Psoas muscle (tissue), 8 donors: ENCODE measurements around the gene OSTC. TPM values are rescaled to one million over a fixed set of nuclear protein-coding genes. Genes with fewer than 3 reads are reported as not detected.

Source experiments
- ATAC-seq, 4 donors: fragments of 200-7000 bp; cut with Tn5 transposase; one replicate each; pipeline ENCODE4 v1.9.1; 2020; ENCODE audit warnings: moderate library complexity in 3 of 4, mild to moderate bottlenecking in 2 of 4
- DNase-seq, 2 donors: peaks; one replicate each; pipeline ENCODE4 v3.0.0-alpha.2; 2020
- H3K27ac ChIP-seq: fragments of 200-600 bp; one replicate; pipeline ENCODE4 v1.8.0; 2022
- H3K27me3 ChIP-seq, 3 donors: fragments of 200-600 bp in 1 of 3; one replicate each; pipeline versions ENCODE4 v1.6.1 to v1.8.0; 2013 to 2022; ENCODE audit warnings: low read length in 2 of 3, mild to moderate bottlenecking in 2 of 3, moderate library complexity in 1 of 3; ENCODE audit not compliant: insufficient read depth in 3 of 3
- H3K36me3 ChIP-seq, 2 donors: fragments of 200-600 bp in 1 of 2; one replicate each; pipeline versions ENCODE4 v1.6.1 to v1.8.0; 2013 to 2022; ENCODE audit warnings: low read depth in 1 of 2, mild to moderate bottlenecking in 1 of 2, moderate library complexity in 1 of 2; ENCODE audit not compliant: insufficient read depth in 1 of 2
- H3K4me1 ChIP-seq: fragments of 200-600 bp; one replicate; pipeline ENCODE4 v1.8.0; 2022
- H3K4me3 ChIP-seq: fragments of 200-600 bp; one replicate; pipeline ENCODE4 v1.8.0; 2022; ENCODE audit warnings: mild to moderate bottlenecking
- H3K9me3 ChIP-seq: fragments of 200-600 bp; one replicate; pipeline ENCODE4 v1.8.0; 2022
- CTCF ChIP-seq: fragments of 200-600 bp; IDR thresholded peaks from one replicate; pipeline ENCODE4 v1.8.0; 2022; ENCODE audit warnings: antibody characterized with exemption
- WGBS, 3 donors: extraction: QIAGEN DNeasy Blood & Tissue Kit; methylation state at CpG; one replicate each; pipeline versions ENCODE4 v1.1.6 to v1.1.7; 2013; 5-methylcytosine and 5-hydroxymethylcytosine counted together
- intact Hi-C, 2 donors: fragments of 100-400 bp; cut with DNase I; formaldehyde crosslinking; loops; one replicate each; pipeline versions ENCODE4 v1.11.0 to v1.14.2; 2022
- polyA plus RNA-seq, 3 donors: library from polyadenylated mRNA; stranded (reverse); fragments of 200-250 nt; gene quantifications; one replicate each; pipeline ENCODE4 v1.2.3, GENCODE V29; 2013
- total RNA-seq, 4 donors: library from RNA; stranded (reverse); fragmentation: NEBNext Ultra II Directional in 2 of 4; extraction: Animal tissue kit (Norgen Biotek cat#: 25700) in 2 of 4; gene quantifications; one replicate each; pipeline versions ENCODE4 v1.2.1 to v1.2.4, GENCODE V29; 2021 to 2023
- donor health status: healthy with polysubstance abuse.
- donor health status: DM: no; HTN: no; CAD: no; lungs with moderate emphysema.
- donor health status: Bipolar disorder and iron deficiency.
- donor health status: healthy.
- donor health status: DM: yes; HTN: yes; CAD: no.
- donor health status: DM: no; HTN: no; CAD: no.
- donor health status: DM: no; HTN: no; CAD: no.
- donor health status: DM: yes; HTN: yes; CAD: no.

The OSTC gene
- total and polyA plus RNA-seq, 7 donors = 17.6 to 86.3 (median 29.8) TPM

GRCh38 chr4:108714880-108715279, 64.5 kb downstream of the OSTC start:
- DNase-seq (no peak), ATAC-seq (no peak)
- TF ChIP-seq CTCF = no peak
- Histone ChIP-seq H3K27ac (no peak overlapping the region), H3K4me1 (no peaks in the 10 kb centered on the region), H3K9me3 (no peaks in the 10 kb centered on the region), H3K4me3 (no peak overlapping the region), H3K36me3 (no peaks in the 10 kb centered on the region), H3K27me3 (no peaks in the 10 kb centered on the region)
- intact Hi-C loops = no loop called here
- 52 to 58% (median 53%) methylated on average over 4 of the region's 4 CpGs for WGBS, 3 donors

GRCh38 chr4:108716340-108716739, 65.9 kb downstream of the OSTC start:
- Histone ChIP-seq H3K27me3 (no peaks in the 10 kb centered on the region), H3K4me1 (no peaks in the 10 kb centered on the region), H3K27ac (no peak overlapping the region), H3K36me3 (no peaks in the 10 kb centered on the region), H3K4me3 (no peak overlapping the region), H3K9me3 (no peaks in the 10 kb centered on the region)
- intact Hi-C loops = no loop called here
- 42 to 55% (median 52%) methylated on average over 2 of the region's 2 CpGs for WGBS, 3 donors
- no peak for TF ChIP-seq CTCF
- no peak for DNase-seq
- no peak for ATAC-seq

GRCh38 chr4:108717386-108717785, 67.0 kb downstream of the OSTC start:
- TF ChIP-seq CTCF = no peak
- WGBS, 3 donors = 71 to 83% (median 74%) methylated on average over 2 of the region's 2 CpGs
- intact Hi-C loops = no loop called here
- Histone ChIP-seq H3K4me1 (no peaks in the 10 kb centered on the region), H3K9me3 (no peaks in the 10 kb centered on the region), H3K4me3 (no peak overlapping the region), H3K36me3 (no peaks in the 10 kb centered on the region), H3K27me3 (no peaks in the 10 kb centered on the region), H3K27ac (no peak overlapping the region)
- no peak for DNase-seq
- ATAC-seq = no peak

Other genes with a start within 250 kb of the OSTC start
- 100 to 1,000 TPM; 614 to 727 (median 691) TPM for gene RPL34, start 30.0 kb upstream of the OSTC start, total RNA-seq
- gene RPL34, start 30.0 kb upstream of the OSTC start, polyA plus RNA-seq = 1,000 to 10,000 TPM; 1,899 to 2,947 (median 2,473) TPM
- gene ETNPPL, start 112.5 kb downstream of the OSTC start, total RNA-seq = under 1 TPM; 0.24 to 0.28 (median 0.25) TPM
- 1 to 10 TPM in 2 of 3 donors, under 1 TPM in 1; 0.44 to 2.1 (median 1.1) TPM for gene ETNPPL, start 112.5 kb downstream of the OSTC start, polyA plus RNA-seq